Posterior cingulate gyrus (tissue), 11 donors: ENCODE data around the gene MIAT.

Experiments used
- DNase-seq, 10 donors: peaks; one replicate each; pipeline versions ENCODE4 v3.0.0 to v3.0.0-alpha.2; 2020 to 2021; ENCODE audit warnings: mixed read lengths in 3 of 10
- intact Hi-C: fragments of 100-400 bp; cut with DNase I; formaldehyde crosslinking; loops from one replicate; pipeline ENCODE4 v1.15.1; 2023

MIAT gene

DNA sequence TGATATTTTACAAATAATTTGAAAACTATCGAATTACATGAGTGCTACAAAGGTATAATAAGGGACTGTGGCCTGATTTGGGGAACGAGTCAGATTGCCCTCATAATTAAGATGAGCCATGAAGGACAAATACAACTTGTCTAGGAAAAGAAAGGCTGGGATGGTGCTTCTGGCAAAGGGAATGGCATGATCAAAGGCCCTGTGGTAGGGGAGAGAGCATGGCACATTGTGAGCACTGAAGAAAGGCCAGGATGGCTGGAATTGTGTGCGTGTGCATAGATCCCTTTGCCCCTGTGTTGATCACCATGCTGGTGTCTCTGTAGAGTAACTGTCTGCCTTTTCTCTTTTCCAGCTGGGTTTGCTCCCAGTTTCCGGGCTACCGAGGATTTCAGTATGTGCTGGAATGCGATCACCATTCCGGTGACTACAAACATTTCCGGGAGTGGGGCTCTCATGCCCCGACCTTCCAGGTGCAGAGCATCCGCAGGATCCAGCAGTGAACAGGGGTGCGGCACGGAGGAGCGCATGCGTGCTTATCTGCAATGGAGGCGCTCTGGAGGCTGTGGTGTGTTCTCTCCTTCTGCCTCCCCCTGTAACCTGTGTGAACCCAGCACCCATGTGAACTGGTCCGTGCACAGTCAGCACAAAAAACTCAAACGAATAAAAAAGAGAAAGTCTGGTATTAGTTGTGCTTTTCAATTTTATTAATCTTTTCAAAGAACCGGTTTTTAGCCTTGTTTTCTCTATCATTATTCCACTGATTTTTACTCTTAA, 27.2 kb upstream of the MIAT start:
- intact Hi-C loops: no loop called here
- DNase-seq: peak in 1 of 10 donors; percentile 38

DNA sequence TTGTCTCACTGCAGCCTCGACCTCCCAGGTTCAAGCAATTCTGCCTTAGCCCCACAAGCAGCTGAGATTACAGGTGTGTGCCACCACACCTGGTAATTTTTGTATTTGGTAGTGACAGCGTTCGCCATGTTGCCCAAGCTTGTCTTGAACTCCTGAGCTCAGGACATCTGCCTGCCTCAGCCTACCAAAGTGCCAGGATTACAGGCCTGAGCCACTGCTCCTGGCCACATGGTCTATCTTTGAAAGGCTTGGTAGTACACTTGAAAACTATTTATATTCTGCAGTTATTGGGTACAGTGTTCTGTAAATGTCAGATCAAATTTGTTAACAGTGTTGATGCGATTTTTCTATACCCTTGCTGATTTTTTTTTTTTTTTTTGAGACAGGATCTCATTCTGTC, 26.1 kb upstream of the MIAT start:
- no peak for DNase-seq
- intact Hi-C loops: no loop called here

DNA sequence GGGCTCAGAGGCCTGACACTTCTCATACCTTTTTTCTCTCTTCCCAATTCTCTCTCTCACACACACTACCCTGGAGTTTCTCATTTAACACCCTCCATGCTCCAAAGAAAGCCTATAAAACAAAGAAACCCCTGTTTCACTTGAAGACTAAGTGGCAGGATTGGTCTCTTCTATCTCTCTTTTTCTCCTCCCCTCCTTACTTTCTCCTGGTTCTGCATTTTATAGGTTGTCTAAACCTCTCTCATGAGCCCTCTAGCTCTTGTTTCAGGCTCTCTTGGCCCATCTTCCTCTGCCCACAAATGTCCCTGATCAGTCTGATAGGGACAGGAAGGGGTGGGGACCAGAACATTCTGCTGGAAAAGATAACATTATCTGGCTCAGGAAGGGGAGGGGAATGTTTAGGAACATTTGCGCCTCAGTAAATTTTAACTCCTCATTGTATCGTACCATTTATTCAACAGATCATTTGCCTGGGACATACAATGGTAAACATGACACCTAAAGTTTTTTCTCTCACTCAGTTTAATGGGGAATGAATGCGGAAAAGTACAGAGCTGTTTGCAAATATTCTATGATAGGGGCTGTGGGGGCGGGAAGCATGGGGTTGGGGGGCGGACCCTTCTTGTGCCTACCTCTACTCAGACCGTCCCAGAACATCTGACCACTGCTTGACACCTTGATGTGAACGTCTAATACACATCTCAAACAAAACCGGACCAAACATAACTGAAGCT, 24.8 kb upstream of the MIAT start:
- intact Hi-C loops: no loop called here
- DNase-seq: no peak

DNA sequence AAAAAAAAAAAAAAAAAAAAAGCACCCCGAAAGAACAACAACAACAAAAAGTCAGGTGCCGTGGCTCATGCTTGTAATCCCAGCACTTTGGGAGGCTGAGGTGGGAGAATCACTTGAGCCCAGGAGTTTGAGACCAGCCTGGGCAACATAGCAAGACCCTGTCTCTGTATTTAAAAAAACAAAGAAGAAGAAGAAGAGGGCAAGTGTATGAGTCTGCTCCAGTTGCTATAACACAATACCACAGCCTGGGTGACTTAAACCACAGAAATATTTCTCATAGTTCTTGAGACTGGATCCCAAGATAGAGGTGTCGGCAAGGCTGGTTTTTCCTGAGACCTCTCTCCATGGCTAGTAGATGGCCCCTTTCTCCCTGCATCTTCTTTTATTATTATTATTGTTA, 23.2 kb upstream of the MIAT start:
- intact Hi-C loops: no loop called here
- DNase-seq: no peak

DNA sequence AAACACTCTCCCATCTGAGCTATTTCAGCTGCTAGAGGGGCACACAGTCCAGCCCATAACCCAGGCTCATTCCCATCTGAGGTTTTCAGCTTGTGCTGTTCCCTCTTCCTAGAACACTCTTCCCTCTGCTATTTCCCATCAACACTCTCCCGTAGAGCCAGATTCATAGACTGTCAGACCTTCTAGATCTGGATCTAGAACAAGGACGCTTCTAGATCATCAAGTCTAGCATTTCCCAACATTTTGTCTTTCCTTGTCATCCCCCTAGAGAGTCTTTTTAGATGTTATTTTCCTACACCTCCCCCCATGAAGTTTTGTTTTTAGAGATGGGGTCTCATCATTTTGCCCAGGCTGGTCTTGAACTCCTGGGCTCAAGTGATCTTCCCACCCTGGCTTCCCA, 22.3 kb upstream of the MIAT start:
- intact Hi-C loops: no loop called here
- no peak for DNase-seq

DNA sequence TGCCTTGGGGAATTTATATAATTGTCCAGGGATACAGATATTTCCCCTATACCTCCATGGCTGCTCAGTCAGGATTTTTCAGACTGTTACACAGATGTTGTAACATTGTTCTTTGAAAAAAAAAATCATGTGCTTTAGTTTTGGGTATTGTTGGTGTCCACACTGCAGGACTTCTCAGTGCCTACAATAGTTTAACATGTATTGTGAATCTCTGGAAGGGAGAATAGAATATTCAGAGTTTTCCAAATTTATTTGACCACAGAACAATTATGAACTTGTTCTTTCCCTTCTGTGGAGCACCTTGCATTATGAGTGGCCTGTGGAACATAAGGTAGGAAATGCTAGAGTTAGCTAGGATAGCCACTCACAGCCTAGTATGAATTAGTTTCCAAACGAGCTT, 21.1 kb upstream of the MIAT start:
- intact Hi-C loops: no loop called here
- DNase-seq: no peak

DNA sequence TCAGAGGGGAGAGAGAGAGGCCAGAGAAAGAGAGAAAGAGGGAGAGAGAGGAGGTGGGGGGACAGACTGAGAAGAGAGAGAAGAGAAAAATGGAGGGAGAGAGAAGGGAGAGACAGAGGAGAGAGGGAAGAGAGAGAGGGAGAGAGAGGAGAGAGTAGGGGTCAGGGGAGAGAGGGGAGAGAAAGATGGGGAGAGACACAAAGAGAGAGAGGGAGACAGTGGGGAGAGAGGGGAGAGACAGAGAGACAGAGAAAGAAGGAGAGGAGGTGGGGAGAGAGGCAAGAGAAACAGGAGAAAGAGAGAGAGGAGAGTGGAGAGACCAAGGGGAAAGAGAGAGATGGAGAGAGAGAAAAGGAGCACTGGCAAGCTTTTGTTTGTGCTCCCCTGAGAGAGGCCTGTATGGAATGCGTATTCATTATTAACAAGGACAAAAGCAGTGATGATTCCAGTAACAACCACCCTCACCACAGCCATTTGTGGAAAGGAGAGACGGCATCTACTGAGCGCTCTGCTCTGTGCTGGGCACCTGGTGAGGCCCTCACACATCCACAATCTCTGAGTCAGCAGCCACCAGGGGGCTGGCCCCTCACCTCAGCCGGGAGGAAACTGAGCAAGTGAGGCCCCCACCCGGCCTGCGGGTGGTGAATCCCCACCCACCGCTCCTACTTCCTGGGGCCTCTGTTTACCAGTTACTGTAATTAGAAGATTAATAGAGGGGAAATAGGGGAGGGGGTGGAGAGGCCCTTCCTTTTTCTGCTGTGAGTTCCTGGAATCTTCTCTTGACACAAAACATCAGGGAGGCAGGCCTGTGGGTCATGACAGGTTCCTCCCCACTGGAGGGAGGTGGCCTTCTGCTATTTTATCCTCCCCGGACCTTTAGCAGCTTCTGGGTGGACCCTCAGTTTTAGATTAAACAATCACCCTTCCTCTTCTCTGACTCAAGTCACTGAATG, 14.6 kb upstream of the MIAT start:
- intact Hi-C loops: no loop called here
- no peak for DNase-seq

DNA sequence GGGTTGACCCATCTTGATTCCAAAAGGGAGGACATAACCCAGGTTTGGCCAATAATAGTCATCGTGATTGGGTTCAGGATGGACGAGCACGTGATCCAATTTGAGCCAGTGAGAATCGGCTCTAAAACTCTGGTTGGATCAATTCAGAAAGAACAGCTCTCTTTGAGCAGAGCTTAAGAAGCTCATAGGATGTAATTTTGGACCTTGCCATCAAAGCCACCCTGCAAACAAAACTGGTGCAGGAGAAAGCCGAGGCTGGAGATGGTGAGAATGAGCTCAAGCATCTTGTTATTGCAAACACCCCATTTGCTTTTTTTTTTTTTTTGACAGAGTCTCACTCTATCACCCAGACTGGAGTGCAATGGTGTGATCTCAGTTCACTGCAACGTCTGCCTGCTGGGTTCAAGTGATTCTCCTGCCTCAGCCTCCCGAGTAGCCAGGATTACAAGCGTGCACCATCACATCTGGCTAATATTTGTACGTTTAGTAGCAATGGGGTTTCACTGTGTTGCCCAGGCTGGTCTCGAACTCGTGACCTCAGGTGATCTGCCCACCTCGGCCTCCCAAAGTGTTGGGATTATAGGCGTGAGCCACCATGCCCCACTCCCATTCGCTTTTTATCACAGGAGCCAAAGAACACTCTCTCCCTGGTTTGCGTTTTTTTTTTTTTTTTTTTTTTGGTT, 13.8 kb upstream of the MIAT start:
- DNase-seq: no peak
- intact Hi-C loops: no loop called here

DNA sequence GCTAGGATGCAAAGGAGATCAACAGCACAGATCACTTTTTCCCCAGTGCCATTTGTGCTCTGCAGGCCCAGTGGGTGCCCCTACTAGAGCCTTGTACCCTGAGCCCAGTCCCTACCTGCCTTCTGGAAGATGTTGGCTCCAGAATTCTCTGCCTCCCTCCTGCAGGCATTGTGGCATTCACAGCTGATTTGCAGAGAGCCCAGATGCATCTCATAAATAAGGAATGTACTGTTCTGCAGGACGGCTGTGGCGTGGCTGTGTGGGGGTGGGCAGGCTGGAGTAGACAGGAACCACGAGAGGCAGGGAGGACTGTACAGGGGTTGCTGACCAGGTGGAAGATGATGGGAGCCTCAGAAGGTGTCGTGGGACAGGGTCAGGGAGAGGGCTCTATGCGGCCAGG, 11.2 kb upstream of the MIAT start:
- intact Hi-C loops: no loop called here
- peak in 6 of 10 donors; percentile 43 to 93 (median 74) for DNase-seq

DNA sequence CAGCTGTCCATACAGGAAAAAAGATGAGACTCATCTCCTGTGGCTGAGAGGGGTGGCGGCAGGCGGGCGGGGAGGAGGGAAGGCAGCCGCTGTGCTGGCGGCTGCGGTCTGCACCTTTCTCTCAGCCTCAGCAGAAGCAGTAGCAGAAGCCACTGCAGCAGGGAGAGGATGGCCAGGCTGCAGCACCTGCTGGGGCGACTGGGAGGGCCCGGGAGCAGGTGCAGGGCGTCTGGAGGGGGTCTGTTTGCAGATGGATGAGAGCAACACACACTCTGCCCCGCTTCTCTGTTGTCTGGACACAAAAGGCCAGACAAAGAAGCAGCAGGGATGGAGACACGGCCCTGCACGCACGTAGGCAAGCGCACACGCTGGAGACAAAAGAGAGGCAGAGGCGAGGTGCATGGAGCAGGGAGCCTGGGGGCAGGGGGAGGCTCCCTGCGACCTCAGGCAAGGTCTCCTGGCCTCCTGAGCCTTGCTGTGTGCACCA, 9.3 kb upstream of the MIAT start:
- peak in 8 of 10 donors; percentile 33 to 93 (median 60) for DNase-seq
- intact Hi-C loops: no loop called here

DNA sequence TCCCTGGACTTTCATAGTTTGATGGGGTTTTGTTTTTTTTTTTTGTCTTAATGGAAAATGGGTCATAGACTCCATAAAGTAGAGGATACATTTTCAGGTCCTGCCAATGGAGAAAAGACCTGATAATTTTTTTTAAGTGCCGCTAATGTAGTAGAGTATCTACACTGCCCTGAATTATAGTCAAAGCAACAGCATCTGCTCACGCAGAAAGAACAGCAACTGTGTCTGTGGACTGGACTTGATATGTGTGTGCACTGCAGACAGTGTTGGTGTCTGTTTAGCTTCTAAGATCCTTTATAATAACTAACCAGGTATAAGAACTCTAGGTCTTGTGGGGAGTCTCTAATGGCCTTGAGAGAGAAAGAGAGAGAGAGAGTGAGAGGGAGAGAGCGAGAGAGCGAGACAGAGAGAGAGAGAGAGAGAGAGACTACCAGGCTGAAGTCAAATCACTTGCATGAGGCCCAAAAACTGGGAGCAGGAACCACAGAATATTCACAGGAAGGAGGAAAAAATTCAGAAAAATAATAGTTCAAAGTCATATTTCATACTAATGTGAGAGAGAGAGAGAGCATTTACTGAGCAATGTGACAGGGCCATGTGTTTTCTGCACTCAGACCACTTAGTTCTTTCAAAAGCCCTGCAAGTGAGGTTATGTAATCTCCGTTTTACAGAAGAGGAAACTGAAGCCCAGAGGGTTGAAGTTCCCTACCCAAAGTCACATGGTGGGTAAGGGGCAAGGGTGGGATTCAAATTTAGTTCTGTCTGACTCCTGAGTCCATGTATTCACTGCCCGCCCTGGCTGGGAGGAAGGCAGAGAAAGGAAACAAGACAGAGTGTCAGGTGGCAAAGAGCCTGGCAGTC, 8.6 kb upstream of the MIAT start:
- DNase-seq: no peak

DNA sequence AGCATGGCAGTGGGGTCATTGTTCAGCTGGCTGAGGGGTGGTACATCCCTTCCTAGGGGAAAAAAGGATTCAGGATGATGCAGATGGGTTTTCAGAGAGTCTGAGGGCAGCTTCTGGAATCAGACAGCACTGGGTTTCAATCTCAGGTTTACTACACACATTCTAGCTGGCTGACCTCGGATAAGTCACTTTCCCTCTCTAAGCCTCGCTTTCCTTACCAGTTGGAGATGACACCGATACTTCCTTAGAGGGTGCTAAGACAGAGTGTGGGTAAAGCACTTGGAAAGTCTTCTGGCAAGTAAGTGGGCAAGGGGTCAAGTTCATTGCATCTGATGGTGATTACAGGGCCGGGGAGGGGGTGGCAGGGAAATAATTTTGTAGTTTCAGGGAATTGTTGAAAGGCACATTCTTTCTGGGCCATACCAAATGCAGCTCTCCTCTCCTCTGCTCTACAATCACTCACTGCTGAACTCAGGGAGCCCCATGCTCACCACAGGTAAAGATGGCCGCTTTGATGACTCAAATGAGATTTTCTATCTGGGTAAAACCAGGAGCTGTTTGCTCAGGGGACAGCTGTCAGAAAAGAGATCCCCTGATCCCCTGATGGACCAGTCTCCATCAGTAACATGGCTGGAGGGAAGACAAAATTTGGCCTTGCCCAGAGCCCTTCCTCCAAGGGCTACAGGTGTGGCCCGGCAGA, 6.5 kb upstream of the MIAT start:
- intact Hi-C loops: no loop called here

More for the DNA sequence above, 8.6 kb upstream of the MIAT start:
- intact Hi-C loops: no loop called here

DNA sequence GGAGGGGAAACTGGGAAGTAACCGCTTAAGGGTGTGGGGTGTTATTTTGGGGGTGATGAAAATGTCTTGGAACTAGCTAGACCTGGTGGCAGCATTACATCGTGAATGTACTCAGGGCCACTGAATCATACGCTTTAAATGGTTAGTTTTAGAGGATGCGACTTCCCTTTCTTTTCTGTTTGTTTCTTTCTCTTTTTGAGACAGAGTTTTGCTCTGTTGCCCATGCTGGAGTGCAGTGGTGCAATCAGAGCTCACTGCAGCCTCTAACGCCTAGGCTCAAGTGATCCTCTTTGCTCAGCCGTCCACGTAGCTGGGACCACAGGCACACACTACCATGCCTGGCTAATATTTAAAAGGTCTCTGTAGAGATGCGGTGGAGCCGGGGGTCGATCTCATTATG, 5.6 kb upstream of the MIAT start:
- intact Hi-C loops: no loop called here
- no peak for DNase-seq

More for the DNA sequence above, 6.5 kb upstream of the MIAT start:
- DNase-seq: no peak

DNA sequence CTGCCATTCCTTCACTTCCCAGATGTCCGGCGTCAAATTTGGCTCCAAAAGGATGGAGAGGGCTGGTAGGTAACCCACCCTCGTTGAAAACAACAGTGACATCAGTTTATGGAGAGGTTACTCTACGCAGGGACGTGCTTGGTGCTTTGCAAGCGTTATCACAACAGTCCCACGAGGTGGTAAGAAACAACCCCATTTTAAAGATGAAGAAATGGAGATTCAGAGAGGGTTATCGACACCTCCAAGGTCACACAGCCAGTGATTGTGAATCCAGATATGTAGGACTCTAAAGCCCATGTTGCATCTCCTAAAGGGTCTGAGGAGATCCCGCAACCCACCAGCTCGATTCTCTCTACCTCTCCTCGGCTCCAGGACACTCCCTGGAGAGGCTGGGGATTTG, 773 bp downstream of the MIAT start:
- peak in 1 of 10 donors; percentile 1 for DNase-seq
- intact Hi-C loops: no loop called here

DNA sequence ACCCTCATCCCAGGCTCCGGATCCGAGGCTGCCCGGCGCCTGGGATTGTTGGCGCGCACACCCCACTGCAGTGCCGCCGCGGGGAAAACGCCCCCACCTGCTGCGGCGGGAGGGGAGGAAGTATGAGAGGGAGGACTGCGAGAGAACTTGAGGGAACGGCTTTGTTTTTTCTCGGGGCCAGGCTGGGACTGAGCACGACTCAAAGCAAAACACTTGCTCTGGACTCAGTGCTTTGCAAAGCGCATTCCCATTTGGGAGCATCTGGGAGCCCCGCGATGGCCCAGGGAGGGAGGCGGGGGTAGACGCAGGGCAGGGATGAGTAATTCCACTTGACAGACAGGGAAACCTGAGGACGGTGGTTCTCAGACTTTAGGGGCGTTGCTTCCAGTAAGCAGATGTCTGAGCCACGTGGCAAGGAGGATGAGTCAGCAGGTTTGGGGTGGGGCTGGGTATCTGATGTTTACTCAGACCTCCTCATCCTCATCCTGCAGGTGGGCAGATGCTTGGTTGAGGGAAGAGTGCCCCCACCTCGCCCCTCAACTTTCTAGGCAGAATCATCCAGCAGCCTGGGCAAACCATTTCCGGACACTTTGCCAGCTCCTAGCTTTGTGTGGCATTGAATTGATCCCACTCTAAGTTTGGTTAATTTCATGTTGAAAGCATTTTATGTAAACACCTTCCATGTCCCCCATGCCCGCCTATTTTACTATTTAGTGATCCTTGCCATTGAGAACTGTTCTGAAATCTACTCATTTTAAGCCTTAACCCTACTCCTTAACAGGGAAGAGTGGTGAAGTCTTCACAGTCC, 1.5 kb downstream of the MIAT start:
- DNase-seq: peak; percentile 15 to 96 (median 70)
- intact Hi-C loops: no loop called here

DNA sequence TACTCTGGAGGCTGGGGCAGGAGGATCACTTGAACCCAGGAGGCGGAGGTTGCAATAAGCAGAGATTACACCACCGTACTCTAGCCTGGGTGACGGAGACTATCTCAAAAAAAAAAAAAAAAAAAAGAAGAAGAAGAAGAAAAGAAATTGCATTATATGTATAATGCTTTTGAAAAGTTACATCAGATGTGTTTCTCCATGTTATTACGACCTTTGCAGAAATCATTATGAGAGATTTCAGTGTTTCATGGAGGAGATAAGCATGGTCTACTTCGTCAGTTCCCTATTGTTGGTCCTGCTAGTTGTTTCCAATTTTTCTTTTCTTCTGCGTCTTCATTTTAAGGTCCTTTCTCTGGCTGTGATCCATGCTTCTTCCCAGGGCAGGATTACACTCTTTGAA, 3.0 kb downstream of the MIAT start:
- intact Hi-C loops: no loop called here
- peak in 1 of 10 donors; percentile 3 for DNase-seq

DNA sequence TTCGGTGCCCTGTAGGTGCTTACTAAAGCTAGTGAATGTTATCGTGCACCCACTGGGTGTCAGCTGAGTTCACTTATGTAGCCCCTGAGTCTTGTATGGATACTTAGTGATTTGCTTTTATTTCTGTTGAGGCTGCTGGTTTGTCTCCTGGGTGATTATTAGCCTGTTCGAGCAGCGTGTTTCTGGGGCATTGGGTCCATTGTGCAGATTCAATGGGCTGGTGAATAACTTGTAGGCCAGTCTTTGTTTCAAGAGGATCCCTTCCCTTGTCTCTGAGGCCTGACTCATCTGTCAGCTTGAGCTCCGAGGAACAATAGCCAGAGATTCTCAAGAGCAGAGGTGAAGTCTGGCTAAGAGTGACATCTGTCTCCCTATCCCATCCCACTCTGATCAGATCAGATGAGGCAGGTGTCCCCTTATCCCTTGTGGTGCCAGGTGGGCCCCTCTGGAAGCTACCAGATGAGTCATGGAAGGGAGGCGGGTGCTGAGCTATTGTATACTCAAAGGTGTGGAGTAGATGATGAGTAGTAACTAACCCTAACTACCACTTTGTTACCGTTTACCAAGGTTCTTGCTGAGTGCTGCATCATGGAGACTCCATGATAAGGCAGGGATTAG, 3.7 kb downstream of the MIAT start:
- peak in 1 of 10 donors; percentile 54 for DNase-seq
- intact Hi-C loops: no loop called here
